IPS-11a (cell line): ENCODE results near the gene TRIM72.
A peak's percentile ranks its signal among the peaks of the same experiment; 100 is the strongest.
"Not testable (repeated sequence)": the region's sequence is repeated elsewhere in the genome, so short reads cannot be mapped to it uniquely, and the experiment has no call there.

Experiments used
- H3K4me3 ChIP-seq: one replicate; pipeline ENCODE4 v1.5.1; 2013; ENCODE audit warnings: low read depth, low read length, control low read depth

TRIM72 gene

DNA sequence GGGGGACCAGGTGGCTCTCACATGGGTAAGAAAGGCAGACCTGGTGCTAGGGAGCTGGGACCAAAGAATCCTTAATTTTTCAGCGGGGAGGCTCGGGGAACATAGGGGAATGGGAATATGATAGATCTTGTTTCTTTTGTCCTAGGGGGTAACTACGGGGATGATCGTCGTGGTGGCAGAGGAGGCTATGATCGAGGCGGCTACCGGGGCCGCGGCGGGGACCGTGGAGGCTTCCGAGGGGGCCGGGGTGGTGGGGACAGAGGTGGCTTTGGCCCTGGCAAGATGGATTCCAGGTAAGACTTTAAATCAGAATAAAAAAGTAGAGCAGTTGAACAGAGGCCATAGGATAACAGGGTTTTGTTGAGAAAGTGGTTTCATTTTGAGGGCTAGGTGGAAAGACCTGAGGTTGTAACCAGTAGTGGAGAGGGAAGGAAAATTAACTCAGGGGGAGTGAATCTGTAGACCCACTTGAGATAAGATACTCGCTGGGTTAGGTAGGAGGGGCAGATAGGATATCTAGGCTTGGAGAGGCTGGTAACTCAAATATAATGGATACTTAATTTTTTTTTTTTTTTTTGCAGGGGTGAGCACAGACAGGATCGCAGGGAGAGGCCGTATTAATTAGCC is 23.0 kb upstream of the TRIM72 start:
- no peak overlapping the region for H3K4me3 ChIP-seq

DNA sequence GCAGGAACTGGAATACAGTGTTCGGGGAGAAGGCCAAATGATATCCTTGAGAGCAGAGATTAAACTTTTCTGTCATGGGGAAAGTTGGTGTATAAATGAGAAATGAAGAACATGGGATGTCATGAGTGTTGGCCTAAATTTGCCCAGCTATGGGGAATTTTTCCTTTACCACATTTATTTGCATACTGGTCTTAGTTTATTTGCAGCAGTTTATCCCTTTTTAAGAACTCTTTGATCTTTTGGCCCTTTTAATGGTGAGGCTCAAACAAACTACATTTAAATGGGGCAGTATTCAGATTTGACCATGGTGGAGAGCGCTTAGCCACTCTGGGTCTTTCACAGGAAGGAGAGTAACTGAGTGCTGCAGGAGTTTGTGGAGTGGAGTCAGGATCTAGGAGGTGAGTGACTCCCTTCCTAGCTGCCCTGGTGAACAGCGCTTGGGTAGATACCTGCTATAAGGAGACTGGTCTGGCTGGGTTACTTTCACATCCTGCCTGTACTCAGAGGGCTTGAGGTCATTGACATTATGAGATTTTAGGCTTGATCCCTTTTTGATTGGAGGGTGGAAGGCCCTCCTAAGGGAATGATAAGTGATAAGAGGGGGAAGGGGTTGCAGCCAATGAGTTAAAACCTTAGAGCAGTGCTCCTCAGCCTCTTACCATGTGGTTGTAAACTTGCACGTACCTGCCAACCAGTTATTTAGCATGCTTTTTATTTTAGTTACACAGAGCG is 22.1 kb upstream of the TRIM72 start:
- H3K4me3 ChIP-seq: no peak overlapping the region

DNA sequence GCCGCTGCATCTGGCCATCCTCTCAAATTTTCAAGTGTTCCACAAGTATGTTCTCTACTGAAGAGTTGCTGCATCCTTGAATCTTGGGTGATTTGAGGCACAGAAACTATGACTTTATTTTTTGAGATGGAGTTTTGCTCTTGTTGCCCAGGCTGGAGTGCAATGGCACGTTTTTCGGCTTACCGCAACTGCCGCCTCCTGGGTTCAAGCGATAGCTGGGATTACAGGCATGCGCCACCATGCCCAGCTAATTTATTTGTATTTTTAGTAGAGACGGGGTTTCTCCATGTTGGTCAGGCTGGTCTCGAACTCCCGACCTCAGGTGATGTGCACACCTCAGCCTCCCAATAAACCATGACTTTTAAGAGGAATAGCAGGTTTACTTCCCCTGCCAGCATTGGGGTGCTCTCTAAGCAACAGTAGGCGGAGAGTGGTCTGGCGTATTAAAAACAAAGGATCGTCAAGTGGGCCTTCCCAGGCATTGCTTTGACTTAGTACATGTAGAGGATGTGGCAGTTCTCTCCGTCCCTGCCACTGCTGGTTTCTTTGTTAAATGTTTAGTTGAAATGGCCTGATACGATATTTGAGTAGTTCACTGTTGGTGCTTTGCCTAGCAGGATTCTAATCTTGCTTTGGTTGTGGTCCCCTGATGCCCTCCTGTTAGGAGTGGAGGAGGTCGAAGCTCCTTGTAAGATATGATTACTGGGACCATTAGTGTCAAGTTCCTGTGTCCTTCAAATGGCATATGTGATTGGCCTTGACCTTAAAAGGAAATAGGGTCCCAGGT is 20.9 kb upstream of the TRIM72 start:
- H3K4me3 ChIP-seq: no peak overlapping the region

DNA sequence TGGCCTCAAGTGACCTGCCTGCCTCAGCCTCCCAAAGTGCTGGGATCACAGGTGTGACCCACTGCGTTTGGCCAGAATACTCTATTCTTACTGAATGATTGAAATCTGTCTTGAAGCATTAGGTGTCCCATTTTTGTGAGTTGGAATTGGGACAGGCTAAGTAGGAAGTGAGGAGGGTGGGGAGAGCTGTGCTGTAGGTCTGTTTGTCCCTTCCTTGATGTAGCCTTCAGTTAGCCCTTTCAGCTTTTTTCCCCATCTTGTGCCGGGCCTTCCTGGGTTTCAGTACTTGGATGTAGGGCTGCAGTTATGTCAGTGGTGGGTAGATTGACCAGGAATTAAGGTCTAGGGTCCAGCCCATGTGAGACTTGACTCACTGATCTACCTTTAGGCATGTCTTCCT is 20.0 kb upstream of the TRIM72 start:
- no peak overlapping the region for H3K4me3 ChIP-seq

DNA sequence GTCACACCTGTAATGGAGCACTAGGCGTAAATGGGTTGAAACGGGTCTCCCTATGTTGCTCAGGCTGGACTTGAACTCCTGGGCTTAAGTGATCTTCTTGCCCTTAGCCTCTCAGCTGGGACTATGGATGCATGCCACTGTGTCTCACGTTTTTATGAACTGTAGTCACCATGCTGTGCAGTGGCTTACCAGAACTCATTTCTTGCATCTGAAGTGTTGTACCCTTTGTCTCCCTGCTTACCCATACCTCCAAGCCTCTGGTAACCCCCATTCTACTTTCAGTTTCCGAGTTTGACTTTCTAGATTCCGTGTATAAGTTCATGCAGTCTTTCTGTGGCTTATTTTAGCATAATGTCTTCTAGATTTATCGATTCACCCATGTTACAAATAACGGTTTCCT is 19.0 kb upstream of the TRIM72 start:
- H3K4me3 ChIP-seq: no peak overlapping the region

DNA sequence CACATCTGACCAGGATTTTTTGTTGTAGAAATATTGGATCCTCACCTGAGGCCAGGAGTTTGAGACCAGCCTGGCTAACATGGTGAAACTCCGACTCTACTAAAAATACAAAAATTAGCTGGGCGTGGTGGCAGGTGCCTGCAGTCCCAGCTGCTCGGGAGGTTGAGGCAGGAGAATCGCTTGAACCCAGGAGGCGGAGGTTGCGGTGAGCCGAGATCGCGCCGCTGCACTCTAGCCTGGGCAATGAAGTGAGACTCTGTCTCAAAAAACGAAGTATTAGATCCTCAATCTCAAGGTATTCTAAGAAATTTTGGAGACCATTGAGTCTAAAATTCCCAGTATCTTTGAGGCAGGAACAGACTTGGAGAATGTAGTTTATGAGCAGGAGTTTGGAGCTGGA is 18.1 kb upstream of the TRIM72 start:
- H3K4me3 ChIP-seq: not testable (repeated sequence)

DNA sequence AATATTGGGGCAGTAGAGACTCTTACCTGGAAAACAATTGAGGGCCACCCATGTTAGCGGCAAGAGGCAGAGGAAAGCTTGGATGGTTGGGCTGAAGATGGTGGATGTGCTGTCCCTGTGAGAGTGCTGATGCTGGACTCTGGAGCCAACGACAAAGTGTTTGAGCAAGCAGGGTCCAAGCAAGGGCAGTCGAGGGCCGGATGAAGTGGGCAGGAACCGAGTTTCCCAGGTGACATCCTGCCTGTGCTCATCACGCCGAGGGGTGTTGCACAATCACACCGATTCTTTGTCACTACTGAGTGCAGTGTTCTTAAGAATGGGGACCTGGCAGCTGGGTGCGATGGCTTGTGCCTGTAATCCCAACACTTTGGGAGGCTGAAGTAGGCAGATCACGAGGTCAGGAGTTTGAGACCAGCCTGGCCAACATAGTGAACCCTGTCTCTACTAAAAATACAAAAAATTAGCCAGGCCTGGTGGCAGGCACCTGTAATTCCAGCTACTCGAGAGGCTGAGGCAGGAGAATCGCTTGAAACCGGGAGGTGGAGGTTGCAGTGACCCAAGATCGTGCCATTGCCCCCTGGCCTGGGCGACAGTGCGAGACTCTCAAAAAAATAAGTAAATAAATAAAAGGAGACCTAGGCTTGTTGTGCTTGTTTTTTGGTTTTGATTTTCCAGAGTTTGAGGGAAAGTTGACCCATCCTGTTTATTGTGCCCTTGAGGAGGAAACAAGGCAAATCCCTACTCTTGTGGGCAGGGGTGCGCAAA is 17.4 kb upstream of the TRIM72 start:
- H3K4me3 ChIP-seq: no peak overlapping the region

DNA sequence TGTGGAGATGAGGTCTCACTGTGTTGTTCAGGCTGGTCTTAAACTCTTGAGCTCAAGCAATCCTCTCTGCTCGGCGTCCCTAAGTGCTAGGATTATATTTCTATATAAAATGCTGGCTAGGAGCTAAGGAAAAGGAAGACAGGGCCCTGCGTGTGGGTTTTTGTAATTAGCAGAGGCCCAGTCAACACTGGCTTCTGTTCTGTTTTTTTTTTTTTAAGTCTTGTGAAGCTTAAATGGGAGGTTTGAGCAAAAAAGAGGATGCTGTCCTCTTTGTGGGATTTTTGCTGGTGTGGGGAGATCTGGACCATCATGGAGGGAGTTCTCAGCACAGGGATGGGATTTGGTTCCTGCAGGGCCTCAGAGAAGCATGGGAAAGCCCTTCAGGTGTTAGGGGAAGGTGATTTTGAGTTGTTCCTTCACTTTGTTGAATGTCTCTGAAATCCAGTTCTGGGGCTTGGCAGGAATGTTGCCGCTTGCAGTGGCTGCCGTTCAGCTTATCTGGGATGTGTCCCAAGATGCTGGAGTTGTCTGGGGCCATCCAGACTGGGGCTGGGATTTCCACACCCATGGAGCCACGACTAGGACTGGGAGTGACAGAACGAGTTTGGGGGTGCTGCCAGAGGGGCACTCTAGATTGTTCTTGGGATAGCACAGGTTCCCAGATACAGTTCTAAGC is 15.6 kb upstream of the TRIM72 start:
- H3K4me3 ChIP-seq: no peak overlapping the region

DNA sequence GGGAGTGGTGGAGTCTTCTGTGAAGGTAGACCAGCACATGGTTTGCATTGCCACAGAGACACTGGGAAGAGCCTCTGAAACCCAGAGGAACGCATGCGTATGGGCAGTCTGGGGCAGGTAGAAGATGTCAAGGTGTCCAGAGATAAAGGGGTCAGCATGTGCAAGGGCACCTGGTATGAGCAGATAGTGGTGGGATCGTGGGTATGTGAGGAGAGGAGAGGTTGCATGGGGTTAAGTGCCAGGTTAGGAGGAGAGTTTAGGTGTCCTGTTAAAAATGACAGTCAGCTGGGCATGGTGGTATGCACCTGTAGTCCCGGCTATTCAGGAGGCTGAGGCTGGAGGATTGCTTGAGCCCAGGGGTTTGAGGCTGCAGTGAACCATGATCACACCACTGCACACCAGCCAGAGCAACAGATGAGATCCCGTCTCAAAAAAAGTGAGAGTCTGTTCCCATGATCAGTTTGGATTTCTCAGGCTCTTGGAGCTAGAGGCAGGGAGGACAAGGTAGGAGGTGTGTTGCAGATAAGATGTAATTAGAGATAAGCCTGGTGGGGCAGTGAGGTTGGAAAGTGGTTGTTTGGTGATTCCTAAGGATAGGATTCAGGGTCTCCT is 14.4 kb upstream of the TRIM72 start:
- no peak overlapping the region for H3K4me3 ChIP-seq

DNA sequence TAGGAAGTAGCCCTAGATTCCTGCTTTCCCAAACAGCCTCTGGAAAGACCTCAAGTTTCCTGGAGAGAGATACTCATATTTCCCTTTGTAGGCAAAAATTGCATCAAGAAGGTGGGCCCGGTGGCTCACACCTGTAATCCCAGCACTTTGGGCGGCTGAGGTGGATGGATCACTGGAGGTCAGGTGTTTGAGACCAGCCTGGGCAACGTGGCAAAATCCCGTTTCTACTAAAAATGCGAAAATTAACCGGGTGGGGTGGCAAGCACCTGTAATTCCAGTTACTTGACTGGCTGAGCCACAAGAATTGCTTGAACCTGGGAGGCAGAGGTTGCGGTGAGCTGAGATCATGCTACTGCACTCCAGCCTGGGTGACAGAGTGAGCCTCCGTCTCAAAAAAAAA is 13.8 kb upstream of the TRIM72 start:
- H3K4me3 ChIP-seq: not testable (repeated sequence)

DNA sequence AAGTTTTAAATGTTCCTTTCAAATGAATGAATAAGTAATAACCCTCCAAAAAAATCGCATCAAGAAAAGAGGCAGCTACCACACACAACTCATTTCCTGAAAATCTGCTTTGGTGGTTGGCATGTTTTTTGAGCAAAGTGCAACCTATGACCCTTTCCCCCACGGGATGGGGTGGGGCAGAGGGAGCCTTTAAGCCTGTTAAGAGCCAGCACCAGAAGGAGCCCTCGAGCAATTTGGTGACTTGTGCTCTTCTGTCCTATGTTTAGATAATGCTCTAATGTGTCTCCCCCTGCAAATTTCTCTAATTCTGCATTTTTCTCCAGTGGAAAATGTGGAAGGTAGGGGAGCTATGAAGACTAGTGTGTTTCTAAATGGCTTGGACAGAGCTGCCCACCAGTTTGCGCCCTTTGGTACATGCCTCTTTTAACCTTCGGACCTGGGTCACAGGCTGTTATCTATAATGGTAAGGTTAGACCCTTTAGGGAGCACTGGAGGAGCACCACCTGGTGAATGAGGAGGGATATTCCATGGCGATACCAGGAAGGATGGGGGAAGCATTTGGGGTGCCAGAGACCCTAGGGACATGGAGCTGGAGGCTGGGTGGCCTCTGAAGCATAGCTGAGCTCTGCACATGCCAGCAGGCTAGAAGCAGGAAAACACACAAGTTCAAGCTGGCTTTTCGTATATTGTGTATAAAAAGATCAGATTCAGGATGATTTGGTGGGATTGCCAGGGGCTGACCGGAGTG is 12.9 kb upstream of the TRIM72 start:
- peak overlapping the region; percentile 79 for H3K4me3 ChIP-seq

DNA sequence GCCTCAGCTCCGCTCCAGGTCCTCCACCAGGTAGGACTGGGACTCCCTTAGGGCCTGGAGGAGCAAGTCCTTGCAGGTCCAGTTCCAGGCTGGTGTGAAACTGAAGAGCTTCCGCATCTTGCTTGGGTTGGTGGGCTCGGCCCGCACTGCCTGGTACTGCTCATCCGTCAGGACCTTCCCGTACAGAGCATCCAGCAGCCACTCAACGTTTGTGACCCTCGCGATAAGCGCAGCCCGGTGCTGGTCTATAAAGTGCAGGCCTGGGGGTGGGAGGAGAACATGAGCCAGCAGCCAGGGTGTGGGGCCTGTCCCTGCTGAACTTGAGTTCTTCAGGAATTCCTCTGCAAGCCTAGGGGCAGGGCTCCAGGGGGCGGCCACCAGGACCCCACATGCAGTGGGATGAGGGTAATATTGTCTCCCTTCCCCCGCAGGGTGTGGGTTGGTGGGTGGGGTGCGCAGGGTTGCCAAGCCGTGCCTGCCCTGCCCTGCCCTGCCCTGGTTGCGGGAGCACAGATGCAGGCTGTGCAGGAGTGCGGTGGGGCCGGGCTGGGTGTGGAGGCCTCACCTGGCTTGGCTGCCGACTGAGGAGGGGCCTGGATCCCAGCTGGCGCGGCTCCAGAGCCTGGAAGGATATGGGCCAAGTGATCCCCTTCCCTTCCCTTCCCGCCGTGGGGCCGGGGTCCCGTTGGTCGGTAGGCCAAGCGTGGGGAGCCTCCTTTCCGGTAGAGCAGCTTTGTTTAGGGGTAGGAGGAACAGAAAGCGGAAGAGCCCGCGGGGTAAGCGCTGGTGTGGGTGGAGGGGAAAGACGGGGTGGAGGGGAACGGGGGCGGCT is 12.1 kb upstream of the TRIM72 start:
- H3K4me3 ChIP-seq: peak overlapping the region; percentile 79

DNA sequence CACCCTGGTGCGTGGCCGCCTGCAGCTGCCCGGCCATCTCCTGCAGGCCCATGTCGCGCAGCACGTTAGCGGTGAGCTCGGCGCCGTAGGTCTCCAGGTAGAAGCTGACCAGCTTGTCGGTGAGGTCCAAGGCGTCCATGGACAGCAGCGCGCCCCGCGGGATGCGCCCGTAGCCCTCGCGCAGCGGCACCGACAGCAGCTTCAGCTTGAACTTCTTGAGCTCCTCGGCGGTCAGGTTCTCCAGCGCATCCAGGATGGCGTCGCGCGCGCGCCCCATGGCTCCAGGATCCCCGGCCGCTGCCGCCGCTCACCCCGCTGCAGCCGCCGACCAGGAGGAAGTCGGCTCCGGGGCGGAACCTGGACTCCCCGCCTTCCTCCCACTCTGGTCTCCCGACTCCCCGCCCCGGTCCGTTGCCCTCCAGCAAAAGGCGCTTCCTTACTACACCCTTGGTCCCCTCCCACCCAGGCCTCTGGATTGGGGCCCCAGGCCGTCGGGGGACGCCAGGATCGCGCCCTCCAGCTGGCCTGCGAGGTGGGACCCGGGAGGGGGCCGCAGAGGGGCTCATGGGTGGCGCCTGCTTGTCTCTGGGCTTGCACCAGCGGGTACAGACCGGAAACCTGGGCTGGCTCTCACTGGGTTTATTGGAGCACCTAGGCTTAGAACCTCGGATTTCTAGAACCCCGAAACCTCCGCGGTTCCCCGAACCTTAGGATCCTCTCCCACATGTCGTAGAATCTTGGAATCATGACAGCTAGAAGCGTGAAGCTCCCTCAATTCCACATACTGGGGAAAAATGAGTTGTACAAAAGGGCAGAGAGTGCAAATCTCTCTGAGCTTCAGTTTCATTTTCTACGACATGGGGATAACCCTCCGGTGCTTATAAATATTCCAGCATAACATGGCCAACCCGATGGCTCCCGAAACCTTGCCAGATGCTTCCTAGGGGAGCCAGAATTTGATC is 11.2 kb upstream of the TRIM72 start, which contains the start of gene PYCARD:
PYCARD (minus strand) TSS at position 347 of the 962 bp plus-strand sequence; CDS start at position 277, 70 bp downstream.
- peak within 1 kb of the TSS; percentile 79 for H3K4me3 ChIP-seq

DNA sequence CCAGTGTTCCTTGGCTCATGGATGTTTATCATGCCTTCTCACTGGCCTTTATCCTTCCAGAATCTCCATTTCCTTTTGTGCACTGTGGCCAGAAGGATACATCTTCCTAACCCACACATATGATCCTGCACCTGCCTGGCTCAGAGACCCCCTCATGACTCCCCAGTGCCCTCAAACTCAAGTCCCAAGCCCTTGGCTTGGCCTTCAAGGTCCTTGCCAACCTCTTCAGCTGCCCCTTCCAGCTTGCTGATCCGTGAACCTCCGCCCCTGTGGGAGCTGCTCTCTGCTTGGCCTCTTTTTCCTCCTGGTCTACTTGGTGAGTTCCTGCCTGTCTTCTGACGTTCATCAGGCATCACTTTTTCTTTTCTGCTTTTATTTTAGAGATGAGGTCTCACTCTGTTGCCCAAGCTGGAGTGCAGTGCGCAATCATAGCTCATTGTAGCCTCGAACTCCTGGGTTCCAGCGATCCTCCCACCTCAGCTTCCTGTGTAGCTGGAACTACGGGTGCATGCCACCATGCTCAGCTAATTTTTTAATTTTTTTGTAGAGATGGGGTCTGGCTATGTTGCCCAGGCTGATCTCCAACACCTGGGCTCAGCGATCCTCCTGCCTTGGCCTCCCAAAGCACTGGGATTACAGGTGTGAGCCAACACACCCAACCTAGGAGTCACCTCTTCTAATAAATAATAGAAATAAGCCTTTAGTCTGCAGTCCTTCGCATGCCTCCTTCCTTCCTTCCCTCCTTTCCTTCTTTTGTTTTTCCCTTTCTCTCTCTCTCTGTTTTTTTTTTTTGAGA is 8.8 kb upstream of the TRIM72 start:
- H3K4me3 ChIP-seq: no peak overlapping the region

DNA sequence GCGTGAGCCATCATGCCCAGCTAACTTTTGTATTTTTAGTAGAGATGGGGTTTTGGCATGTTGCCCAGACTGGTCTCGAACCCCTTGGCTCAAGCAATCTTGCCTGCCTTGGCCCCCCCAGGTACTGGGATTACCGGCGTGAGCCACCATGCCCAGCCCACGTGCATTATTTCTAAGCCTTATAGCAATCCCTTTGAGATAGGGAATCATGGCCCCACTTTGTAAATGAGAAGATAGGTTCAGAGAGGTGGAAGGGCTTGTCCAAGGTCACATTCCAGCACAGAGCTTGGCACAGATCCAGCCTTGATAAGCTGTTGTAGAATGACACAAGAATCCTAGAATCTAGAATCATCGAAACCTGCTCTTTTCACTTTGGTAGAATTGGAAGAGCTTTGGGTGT is 7.1 kb upstream of the TRIM72 start:
- H3K4me3 ChIP-seq: no peak overlapping the region

DNA sequence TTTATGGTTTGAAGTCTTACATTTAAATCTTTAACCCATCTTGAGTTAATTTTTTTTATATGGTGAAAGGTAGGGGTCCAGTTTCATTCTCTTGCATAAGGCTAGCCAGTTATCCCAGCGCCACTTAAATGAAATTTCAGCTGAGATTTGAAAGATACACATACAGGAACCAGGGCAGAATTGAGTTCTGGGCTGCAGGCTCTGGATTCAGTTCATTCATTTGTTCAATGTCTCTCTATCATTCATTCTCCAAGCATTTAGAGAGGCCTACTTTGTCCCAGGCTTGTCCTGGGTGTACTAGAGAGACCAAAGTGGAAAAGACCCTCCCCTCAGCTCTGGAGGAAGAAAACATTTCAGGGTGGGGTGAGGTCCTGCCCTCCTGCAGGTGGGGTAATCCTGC is 577 bp upstream of the TRIM72 start:
- H3K4me3 ChIP-seq: no peak overlapping the region
